D341Med (cell line): Measurements from ENCODE around the gene DCLK1.

Experiments
- DNase-seq: peaks from one replicate; pipeline ENCODE4 v3.0.0; 2012; ENCODE audit warnings: low spot score

DCLK1 gene

DNA sequence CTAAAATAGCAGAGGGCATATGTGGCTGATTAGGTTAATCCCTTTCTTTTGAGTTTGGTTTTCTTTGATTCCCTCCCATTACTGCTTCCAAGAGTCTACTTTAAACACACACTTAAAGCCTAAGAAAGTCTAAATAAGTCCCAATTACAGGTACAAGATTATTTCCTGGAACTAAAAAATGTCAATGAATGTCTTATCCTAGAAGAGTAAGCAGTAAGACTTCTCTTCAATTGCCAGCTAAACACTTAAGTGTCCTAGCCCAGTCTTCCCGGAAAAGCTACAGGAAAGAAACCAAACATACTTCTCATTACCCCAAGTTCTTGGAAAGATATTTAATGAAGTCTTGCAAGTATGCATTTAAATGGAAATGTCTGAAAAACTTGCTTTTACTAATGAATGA, 233.1 kb downstream of the DCLK1 start:
- no peak for DNase-seq

DNA sequence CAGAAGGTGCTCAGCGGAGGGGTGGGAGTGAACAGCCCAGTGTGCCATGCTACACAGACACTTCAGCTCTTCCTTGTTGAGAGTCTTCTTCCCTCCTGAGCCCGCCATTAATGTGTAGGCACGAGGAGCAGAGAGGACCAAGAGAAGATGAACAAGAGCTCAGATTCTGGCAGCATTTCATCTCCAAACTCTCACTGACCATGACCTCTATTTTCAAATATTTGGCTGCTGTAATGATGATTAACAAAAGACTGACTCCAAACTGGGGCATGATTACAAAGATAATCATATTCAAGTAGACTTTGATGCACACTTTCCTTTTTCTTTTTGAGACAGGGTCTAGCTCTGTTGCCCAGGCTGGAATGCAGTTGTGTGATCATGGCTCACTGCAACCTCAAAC, 236.5 kb downstream of the DCLK1 start:
- no peak for DNase-seq

DNA sequence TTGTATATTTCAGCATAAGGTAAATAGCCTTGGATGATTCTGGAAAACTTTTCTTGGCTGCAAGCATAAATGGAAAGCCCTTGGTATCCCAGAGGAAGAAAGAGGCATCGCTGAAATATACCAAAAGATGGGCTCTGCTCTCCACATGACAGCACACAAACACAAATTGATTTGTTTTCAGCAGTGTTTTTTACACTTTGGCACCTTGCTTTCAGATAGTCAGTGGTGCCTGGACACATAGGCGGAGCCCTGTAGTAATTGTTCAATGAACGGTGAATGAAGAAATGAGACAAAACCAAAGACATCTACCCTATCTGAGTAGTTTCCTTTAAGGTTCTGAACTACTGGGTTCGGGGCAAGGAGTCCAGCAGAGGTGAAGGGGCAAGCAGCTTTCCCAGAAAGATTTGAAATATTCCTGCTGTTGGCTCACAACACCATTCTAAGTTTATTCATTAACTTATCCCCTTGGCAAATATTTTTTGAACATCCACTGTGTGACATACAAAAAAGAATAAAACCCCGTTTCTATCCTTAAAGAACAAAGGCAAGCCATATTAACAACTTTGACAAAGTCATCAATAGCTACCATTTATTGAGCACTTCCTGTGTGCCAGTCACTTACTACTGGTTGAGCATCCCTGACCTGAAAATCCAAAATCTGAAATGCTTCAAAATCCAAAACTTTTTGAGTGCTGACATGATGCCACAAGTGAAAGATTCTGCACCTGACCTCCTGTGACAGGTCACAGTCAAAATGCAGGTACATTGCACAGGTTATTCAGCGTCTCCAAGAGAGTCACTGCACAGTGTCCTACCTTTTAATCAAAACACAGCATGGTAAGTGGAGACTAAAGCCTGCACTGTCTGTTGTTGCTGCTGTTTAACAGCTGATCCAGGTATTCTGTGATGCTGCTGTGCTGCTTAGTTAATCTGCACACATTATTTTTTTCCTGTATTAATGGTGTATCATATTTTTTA, 238.1 kb downstream of the DCLK1 start:
- no peak for DNase-seq

DNA sequence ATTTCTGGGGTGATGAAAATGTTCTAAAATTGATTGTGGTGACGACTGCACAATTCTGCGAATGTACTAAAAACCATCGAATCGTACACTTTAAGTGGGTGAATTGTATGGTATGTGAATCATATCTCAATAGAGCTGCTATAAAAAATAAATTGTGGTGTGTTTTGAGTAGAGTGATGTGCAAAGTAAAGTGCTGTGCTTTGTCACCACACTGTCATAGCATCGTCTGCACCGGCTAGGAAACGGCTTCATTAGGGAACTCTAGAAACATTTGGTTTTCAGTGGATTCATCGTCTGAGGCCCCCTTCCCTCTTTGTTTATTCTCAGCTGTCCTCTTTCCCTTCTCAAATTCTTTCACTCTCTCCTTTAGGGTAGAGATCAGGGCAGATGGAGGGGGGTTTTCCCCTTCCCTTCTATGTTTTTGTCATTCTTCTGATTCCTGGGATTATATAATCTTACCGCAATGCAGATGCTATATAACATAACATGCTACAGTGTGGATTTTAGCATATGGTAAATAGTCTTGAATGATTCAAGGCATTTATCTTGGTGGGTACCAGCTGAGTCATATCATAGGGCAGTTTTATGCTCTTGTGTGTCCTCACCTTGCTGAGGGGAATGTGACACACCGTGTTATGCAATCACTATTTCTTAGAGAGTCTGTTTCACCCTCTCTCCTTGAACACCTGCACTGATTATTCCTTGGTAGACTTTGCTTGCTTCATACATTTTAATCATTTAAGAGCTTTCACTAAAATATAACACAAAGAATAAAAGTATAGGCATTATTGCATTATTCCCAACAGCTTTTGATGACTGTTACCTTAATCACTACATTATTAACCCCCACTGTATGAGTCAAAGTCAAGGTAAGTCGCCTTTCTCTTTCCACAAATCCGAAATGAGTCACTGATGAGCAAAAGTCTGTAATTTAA, 239.4 kb downstream of the DCLK1 start:
- no peak for DNase-seq

DNA sequence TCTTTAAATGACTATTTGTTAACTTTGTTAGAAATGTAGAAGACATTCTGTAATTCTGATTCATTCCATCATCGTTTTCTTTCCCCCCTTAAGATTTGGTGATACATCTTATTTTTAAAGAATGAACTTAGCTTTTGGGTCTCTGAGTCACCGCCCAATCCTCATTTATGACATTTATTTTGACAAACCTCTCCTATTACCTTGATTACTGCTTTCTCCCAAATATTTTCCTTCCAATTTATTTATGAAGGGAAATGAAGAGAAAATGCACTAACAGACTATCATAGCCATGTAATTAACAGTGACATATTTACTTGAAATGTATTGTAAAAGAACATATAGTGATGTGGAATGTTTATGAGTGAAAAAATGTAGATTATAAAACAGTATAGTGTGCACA, 241.6 kb downstream of the DCLK1 start:
- no peak for DNase-seq

DNA sequence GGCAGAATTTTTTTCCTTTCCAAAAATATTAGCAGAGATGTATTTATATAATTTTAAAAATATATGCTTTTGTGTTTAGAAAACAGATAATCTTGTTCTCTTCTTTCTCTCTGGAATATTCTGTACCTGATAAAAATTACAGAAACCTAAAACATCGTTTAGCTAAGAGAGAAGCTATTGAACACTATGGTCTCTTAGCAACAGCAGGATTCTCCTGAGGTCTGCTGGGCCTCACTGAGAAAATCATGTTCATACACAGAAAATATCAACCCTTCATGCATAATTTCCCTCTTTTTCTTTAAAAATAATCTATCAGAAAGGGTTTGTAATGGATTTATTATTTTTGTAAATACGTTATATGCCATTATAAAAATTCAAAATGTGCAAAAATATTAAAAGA, 242.2 kb downstream of the DCLK1 start:
- DNase-seq: no peak

DNA sequence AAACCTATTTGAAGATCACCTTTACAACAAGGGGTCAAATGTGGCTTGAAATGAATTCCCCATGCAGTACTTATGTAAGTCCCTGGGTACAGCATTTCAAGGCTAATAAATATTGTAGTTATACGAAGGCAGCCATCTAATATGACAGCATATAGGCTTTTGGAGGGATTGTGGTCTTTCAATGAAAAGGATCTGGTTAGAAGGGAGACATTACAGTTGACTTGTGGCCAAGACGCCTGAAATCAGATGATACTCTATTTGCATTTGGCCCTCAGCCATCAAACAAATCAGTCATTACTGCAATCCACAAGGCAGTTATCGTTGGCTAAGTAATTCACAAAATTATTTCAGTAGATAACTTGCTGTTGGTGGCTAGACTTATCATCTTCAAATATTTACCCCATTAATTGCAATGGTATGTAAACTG, 242.7 kb downstream of the DCLK1 start:
- no peak for DNase-seq

DNA sequence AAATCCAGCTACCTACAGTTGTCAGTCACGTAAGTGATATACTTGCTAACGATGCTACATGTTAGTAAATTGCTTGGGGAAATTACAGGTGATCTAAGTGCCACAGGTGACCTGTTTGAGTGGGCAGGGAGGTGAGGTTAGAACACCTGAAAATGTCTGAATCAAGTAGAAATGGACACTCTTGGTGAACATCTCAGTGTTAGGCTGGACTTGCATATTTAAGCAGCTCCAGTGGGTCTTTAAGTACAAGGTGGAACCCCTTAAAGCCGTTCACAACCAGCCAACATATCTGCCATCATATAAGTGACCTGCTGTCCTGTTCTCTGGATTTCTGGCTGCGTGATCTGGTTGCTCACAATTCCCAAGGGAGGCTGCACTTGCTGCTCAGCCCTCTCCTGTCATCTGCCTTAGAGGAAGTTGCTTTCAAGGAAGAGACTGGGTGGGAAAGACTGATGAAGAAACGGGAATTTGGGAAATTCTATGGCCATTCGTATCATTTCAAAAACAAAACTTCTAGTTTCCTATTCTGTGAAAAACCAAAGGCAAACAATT, 244.0 kb downstream of the DCLK1 start:
- no peak for DNase-seq

DNA sequence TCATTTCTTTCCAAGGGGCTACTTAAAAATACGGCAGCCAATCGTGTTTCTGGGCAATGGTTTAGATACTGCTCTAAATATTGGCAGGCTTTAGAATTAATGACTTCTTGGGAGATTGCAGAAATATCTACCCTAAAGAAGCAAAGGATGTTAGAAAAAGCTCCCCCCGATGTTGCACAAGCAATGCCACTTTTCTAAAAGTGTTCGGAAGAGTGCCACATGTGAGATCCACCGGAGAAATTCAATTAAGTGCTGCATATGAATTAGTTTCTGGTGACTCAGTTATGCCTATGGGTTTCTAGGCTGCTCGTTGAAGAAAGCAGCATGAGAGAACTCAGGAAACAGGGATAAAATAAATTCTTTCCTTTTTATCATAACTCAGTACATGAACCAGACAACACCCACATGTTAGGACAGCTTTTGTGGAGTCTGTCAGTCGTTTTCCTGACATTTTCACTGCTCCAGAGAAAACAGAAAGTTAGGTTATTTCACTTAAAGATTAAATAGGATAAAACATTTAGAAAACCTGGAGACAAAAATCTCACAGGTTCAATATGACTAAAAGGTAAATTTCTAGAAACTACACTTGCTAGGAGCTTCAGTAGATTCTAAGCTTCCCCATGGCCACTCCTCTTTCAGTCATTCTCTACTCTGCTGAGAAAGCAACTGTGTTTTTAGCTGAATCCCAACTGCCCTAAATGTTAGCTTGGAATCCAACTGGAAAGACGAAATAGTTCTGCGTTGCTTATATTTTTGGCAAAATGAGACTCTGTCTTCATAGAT, 244.7 kb downstream of the DCLK1 start:
- DNase-seq: no peak

DNA sequence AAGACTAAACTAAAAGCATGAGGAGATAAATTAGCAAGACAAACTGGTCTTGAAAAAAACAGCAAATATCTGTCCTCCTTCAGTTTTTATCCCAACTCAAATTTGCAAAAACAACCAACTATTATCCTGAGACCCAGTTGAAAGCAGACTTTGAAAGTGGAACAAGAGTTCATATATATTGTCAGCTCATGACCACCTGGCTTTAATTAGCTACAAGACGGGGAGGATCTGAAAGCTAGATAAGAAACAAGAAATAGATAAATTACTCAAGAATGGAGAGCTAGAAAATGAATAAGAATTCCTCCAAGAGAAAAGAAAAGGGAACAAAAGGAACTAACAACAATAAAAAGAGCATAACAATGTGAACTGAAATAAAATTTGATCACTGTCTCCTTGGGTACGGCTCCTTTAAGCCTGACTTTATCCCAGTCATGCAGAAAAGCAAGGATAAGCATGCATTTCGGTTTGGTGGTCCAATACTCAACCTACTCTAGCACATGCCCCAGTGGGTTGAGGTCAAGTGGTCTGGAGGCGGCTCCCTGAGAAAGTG, 246.9 kb downstream of the DCLK1 start:
- no peak for DNase-seq

DNA sequence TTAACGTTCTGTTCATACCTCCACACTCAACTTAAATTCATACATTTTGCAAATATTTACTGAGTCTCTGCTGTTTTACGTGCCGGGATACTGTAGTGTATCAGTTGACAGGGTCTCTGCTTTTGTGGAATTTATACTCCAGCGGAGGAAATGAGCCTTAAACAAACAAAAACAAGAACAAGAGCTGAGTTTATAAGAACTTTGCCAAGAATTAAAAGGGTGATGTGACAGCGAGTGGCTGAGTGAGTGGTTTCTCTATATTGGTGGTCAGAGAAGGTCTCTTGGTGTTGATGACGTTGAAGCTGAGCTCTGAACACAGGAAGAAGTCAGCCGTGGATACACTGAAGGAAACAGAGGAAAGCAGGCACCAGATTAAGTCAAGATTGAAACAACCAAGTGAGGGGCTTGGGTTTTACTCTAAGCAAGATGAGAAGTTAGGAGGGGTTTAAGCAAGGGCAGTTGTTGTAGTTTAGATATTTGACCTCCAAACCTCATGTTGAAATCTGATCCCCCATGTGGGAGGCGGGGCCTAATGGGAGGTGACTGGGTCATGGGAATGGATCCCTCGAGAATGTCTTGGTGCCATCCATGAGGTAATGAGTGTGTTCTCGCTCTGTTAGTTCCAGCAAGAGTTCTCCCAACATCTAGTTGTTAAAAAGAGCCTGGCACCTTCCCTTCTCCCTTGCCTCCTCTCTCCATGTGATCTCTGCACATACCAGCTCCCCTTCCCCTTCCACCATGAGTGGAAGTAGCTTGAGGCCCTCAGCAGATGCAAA, 248.3 kb downstream of the DCLK1 start:
- DNase-seq: no peak

DNA sequence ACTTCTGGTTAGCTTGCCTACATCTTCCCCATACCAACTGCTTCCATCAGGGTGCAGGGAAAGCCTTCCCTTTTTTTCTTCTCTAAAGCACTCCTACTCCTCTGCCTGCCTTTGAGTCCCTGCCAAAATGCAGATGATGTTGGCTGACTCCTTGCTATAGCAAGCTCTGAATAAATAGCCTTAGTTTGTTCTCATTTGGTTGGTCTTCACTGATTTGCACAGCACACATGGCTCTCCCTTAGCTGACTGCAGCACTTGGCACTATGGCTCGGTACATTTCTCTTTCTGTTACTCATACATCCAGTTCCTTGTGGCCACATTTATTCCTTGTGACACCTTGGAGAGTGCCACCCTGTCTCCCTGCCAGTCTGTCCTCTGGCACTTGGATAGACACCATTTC, 249.8 kb downstream of the DCLK1 start:
- no peak for DNase-seq

DNA sequence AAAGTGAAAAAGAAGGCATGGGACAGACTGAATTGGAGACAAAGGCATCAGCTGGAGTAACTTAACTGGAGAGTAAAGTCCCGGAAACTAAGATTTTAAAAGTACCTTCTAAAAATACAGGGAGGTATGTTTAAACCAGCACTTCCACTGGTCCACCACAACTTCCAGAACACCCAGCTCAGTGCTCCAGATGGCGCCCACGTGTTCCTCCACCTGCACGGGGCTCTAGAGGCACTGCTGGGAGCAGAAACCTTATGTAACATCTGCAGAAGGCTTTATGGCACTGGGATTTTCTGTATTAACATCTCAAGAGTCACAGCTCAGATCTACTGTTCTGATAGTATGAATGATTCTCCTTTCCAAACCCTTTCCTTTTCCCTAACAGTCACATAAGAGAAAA, 252.1 kb downstream of the DCLK1 start:
- no peak for DNase-seq

DNA sequence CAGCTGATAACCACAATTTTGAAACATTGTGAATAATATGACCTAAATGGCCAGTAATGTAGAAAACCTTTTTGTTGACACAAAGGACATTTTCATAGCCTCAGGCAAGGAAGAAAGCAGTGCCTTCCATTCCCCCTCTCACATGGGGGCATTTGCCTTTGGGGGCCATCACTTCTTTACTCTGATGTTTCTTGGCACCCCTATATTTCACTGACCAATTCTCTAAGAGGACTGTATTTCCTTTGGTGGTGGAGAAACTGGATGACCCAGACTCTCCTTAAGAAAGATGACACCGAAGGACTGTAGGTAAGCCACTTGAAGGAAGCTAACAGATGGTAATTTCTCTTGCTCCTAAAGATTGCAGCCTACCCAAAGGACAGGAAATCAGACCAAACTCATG, 254.6 kb downstream of the DCLK1 start:
- no peak for DNase-seq

DNA sequence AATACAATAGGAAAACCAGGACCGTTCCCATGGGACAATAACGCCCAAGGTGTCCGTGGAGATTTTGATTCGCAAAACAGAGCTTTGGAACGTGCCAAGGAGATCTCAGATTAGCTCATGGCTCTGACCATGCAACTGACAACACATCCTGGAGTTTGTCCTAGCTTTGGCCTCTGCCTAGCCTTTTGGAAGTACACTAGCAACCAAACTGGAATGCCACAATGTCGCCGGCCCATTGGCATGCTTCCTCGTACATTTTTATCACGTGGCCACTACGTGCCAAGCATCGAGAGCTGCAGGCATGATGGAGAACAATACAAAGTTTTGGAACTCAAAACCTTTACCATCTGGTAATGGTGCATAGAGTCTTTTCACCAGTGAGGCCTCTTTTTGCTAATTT, 256.5 kb downstream of the DCLK1 start:
- no peak for DNase-seq

DNA sequence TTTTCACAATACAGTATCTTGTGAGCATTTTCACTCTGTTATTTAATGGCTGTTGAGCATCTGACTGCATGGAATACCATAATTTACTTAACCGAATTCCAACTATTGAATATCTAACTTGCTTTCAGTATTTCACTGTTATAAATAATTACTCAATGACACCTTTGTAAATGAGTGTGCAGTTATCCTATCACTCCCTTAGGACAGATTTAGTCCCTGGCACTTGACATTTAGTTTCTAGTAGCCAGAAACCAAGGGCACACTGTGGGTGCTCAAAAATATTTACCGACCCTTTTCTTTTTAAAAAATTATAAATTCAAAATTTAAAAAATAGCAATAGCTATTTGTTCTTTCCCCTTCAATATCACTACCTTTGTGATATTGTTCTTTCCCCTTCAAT, 258.8 kb downstream of the DCLK1 start:
- no peak for DNase-seq

DNA sequence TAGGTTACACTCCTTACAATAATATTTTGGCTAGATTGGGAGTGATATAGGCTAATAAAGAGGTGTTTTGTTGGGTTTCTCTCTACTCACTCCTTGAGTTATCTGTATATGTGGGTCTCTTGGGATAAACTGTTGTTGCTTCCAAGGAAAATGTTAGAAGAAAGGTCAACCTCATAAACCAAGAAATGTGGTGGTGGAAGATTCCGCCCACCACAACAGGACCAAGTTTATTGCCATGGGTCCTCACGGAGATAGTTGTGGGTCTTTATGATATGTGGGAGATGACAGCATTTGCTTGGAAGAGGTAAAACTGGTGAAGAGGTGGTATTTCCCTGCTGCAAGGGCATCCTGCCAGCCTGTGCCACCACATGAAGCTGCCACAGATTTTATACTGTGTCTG, 259.6 kb downstream of the DCLK1 start:
- no peak for DNase-seq

DNA sequence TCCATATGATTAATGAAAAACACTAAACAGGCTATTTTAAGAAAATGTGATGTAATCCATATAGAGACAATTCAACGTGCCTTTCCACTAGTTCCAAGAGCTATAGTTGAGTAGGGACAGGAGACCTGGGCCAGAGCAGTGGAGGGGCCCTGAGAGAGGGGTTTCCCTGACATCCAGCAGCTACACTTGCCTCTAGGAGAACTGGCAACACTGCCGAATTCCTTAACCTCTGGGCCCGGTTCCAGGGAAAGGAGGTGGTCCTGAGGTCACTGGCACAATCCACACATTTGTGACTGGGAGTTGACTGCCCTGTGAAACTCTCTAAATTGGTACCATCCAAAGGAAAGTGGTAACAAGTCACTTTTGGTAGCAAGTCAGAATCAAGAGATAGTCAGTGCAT, 264.4 kb downstream of the DCLK1 start:
- DNase-seq: no peak

DNA sequence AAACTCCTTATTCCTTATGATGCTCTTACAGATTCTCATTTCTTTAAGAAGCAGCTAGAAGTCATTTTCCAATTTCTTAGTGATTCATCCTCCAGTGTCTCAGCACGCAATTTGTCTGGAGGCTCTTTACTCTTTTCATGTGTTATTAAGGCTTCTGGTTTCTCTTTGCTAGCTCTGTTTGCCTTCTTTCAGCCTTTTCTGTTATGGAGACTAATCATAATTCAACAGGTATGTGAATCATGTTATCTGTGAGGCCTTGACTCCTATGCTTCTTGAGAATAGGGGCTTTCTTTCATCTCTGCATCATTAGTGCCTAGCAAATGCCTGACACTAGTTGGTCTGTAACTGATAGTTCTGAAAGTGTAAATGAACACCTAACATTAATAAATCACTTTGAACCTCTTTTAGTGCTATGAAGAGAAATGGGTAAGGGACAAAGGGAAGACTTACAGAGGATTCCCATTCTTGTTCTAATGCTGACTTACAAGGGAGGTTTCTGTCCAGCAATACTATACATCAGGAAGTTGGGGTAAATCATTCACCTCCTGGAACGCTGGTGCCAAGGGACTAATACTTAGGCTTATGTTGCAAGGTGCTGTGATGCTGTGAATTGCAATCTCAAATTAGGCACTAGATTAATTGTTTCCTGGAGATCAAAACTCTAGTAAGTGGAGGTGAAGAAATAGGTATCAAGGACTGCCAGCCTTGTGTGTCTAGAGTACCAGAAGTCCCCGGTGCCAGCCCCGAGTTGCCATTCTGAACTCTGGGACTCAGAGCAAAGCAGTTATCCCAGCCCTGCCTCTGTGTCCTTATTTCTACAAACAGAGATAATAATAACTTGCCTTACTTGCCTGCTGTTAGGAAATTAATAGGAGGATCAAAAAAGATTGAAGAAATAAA, 265.6 kb downstream of the DCLK1 start:
- DNase-seq: no peak

DNA sequence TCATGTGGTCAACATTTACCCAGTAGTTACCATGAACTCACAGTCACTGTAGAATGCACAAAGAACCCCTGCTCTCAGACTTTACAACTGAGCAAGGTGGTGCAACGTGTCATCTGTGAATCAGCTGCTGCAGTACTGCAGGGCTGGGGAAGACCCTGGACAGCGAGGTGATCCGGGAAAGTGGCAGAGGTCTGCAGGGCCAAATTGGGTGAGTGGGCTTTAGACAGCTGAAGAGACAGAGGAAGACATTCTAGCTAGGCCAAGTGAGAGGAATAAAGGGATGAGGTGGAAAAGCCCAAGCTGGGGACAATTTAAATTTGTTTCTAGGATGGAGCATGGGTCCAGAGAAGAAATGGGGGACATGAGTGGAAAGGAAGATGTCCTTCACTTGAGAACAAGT, 270.5 kb downstream of the DCLK1 start:
- no peak for DNase-seq
